ENCODE measurements around the gene CDH5. TPM values are rescaled to one million over a fixed set of nuclear protein-coding genes. Genes with fewer than 3 reads are reported as not detected.
A peak's percentile ranks its signal among the peaks of the same experiment; 100 is the strongest.
"Not testable (repeated sequence)": the region's sequence is repeated elsewhere in the genome, so short reads cannot be mapped to it uniquely, and the experiment has no call there.

Gene CDH5
- total RNA-seq, 1 experiment from 2014 or later = not detected

DNA sequence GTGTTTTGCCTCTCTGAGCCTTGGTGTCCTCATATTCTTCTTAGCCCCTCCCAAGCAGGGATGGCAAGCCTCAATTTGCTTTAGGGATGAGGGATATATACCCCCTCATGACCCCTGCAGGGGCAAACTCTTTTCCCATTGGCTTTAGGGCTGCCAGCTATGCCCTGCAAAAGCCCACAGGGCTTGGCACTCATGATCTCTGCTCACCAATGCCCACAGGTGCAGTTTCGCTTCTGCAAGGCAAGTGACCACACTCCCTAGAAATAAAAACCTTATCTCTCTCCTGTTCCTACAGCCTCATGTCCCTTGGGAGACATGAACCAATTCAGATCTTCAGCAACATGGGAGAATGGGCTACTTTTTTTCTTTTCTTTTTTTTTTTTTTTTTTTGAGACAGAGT lies 69.4 kb downstream of the CDH5 start:
- no peaks in the 10 kb centered on the region for H3K36me3 ChIP-seq (replicated peaks; ENCODE audit: control insufficient read depth, insufficient read depth, low read length)
- no peak overlapping the region for H3K4me3 ChIP-seq (ENCODE audit: insufficient read depth, low read depth, low read length)
- DNase-seq = no peak
- no peaks in the 10 kb centered on the region for H3K27me3 ChIP-seq (ENCODE audit: control insufficient read depth, insufficient read depth, low read length)

- DNase-seq = peak; percentile 49
- no peaks in the 10 kb centered on the region for H3K36me3 ChIP-seq (replicated peaks; ENCODE audit: control insufficient read depth, insufficient read depth, low read length)
- no peaks in the 10 kb centered on the region for H3K27me3 ChIP-seq (ENCODE audit: control insufficient read depth, insufficient read depth, low read length)
- no peak overlapping the region for H3K4me3 ChIP-seq (ENCODE audit: insufficient read depth, low read depth, low read length)
Observed at GRCh38 chr16:66437391-66437945, 71.0 kb downstream of the CDH5 start.

- DNase-seq = no peak
- Histone ChIP-seq H3K4me3 (ENCODE audit: insufficient read depth, low read depth, low read length) (no peak overlapping the region), H3K27me3 (ENCODE audit: control insufficient read depth, insufficient read depth, low read length) (no peaks in the 10 kb centered on the region), H3K36me3 (replicated peaks; ENCODE audit: control insufficient read depth, insufficient read depth, low read length) (no peaks in the 10 kb centered on the region)
Observed at GRCh38 chr16:66438536-66438935, 72.0 kb downstream of the CDH5 start.

- H3K27me3 ChIP-seq (ENCODE audit: control insufficient read depth, insufficient read depth, low read length) = no peaks in the 10 kb centered on the region
- H3K4me3 ChIP-seq (ENCODE audit: insufficient read depth, low read depth, low read length) = no peak overlapping the region
- no peaks in the 10 kb centered on the region for H3K36me3 ChIP-seq (replicated peaks; ENCODE audit: control insufficient read depth, insufficient read depth, low read length)
- DNase-seq = no peak
Observed at GRCh38 chr16:66439051-66439730, 72.7 kb downstream of the CDH5 start.

DNA sequence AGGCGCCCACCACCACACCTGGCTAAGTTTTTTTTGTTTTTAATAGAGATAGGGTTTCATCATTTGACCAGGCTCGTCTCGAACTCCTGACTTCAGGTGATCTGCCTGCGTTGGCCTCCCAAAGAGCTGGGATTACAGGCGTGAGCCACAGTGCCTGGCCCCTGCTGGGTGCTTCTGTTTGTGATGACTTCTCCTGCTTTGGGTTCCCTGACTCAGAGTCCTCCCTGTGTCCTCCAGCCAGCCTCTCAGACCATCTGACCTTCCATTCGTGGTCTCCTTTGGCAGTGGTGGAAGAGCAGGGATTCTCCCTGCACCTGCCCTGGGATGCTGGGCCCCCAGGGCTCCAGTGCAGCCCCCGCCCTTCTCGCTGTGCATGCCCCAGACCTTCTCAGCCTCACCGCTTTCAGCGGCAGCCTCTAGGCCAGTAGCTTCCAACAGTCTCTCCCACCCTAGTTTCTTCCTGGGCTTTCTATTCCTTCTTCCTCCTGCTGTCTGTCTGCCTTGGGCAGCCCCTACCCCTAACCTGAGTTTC lies 73.8 kb downstream of the CDH5 start:
- Histone ChIP-seq H3K27me3 (ENCODE audit: control insufficient read depth, insufficient read depth, low read length) (no peaks in the 10 kb centered on the region), H3K36me3 (replicated peaks; ENCODE audit: control insufficient read depth, insufficient read depth, low read length) (no peaks in the 10 kb centered on the region), H3K4me3 (ENCODE audit: insufficient read depth, low read depth, low read length) (no peak overlapping the region)
- DNase-seq = no peak

GRCh38 chr16:66440970-66441369 lies 74.5 kb downstream of the CDH5 start:
- H3K36me3 ChIP-seq (replicated peaks; ENCODE audit: control insufficient read depth, insufficient read depth, low read length) = no peaks in the 10 kb centered on the region
- no peak for DNase-seq
- no peak overlapping the region for H3K4me3 ChIP-seq (ENCODE audit: insufficient read depth, low read depth, low read length)
- H3K27me3 ChIP-seq (ENCODE audit: control insufficient read depth, insufficient read depth, low read length) = no peaks in the 10 kb centered on the region

GRCh38 chr16:66441586-66442375 lies 75.3 kb downstream of the CDH5 start:
- no peak for DNase-seq
- Histone ChIP-seq H3K36me3 (replicated peaks; ENCODE audit: control insufficient read depth, insufficient read depth, low read length) (no peaks in the 10 kb centered on the region), H3K27me3 (ENCODE audit: control insufficient read depth, insufficient read depth, low read length) (no peaks in the 10 kb centered on the region), H3K4me3 (ENCODE audit: insufficient read depth, low read depth, low read length) (no peak overlapping the region)

DNA sequence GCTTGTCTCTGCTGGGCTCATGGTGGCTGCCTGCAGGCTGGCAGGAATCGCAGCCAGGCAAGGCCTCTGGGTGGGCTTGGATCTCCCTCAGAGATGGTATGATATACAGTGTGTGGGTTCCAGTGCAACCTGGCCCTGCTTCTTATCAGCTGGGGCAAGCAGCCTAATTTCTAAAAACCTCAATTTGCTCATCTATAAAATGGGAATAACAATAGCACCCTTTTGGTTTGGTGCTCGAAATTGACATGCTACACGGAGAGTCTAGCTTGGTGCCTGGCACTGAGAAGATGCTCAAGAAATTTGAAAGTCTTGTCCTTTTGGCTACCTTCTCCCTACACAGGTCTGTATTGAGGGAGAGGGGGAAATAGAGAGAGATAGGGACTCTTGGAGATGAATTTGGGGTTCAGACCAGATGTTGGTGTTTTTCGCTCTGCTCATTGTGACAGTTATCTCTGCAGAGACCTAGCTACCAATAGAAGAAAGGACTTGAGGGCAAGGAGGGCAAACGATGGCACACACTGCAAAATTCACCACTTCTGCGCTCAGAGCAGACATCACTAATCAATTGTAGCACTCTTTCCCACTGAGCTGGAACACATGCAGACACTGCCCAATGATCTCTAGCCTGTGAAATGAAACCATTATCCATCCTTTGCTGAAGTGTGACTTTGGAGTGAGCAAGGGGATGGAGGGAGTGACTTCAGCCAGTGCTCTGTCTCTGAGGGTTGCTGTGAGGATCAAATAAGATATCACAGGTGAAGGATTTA lies 76.2 kb downstream of the CDH5 start:
- Histone ChIP-seq H3K4me3 (ENCODE audit: insufficient read depth, low read depth, low read length) (no peak overlapping the region), H3K36me3 (replicated peaks; ENCODE audit: control insufficient read depth, insufficient read depth, low read length) (no peaks in the 10 kb centered on the region), H3K27me3 (ENCODE audit: control insufficient read depth, insufficient read depth, low read length) (no peaks in the 10 kb centered on the region)
- no peak for DNase-seq

DNA sequence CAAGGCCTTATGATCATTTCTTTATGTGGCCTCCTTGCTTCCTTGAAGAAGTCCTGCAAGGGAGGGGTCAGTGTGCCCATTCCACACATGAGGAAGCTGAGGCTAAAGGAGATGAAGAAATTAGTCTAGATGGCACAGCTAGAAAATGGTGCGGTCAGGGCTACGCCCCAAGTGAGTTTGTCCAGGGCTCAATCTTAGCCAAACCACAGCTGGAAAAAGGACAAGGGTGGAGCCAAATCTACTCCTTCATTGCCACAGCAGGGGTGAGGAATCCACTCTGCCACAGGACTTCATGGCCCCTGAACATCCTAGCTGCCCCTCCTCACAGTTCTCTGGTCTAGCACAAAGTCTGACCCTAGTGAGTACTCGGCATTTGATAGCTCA lies 76.8 kb downstream of the CDH5 start:
- Histone ChIP-seq H3K4me3 (ENCODE audit: insufficient read depth, low read depth, low read length) (no peak overlapping the region), H3K36me3 (replicated peaks; ENCODE audit: control insufficient read depth, insufficient read depth, low read length) (no peaks in the 10 kb centered on the region), H3K27me3 (ENCODE audit: control insufficient read depth, insufficient read depth, low read length) (no peaks in the 10 kb centered on the region)
- no peak for DNase-seq

DNA sequence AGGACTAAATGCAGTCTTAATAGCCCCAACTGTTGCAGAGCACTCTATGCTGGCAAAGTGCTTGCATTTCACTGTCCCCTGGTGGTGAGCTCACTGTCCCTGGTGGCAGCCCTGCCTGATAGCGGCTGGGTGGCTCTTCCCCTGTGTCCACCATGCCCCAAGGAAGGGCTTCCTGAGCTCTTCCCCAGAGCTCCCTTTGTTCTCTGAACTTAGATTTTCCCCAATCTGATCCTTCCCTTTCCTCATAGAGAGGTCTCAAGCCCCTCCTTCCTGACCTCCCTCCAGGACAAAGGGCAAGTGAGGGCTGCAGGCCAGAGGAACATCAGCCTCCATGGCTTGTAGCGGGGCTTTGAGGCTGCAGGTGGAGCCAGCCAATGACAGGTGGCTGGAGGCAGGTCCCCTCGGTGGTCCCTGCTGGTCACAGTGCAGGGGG lies 77.6 kb downstream of the CDH5 start:
- no peak overlapping the region for H3K4me3 ChIP-seq (ENCODE audit: insufficient read depth, low read depth, low read length)
- no peaks in the 10 kb centered on the region for H3K36me3 ChIP-seq (replicated peaks; ENCODE audit: control insufficient read depth, insufficient read depth, low read length)
- H3K27me3 ChIP-seq (ENCODE audit: control insufficient read depth, insufficient read depth, low read length) = no peaks in the 10 kb centered on the region
- peak; percentile 55 for DNase-seq

DNA sequence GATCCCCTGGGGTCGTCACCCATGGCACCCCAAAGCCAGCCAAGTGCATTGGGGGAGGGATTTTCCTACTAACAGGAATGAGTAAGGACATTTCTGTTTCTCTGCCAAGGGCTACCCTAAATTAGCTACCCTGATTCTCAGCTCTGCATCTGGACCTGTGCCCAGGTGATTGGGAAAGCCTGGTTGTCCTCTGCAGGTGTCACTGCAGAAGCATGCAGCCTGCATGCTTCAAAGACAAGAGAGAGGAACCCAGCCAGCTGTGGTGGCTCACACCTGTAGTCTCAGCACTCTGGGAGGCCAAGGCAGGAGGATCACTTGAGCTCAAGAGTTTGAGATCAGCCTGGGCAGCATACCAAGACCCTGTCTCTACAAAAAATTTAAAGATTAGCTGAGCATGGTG lies 80.2 kb downstream of the CDH5 start:
- no peaks in the 10 kb centered on the region for H3K27me3 ChIP-seq (ENCODE audit: control insufficient read depth, insufficient read depth, low read length)
- no peak overlapping the region for H3K4me3 ChIP-seq (ENCODE audit: insufficient read depth, low read depth, low read length)
- no peaks in the 10 kb centered on the region for H3K36me3 ChIP-seq (replicated peaks; ENCODE audit: control insufficient read depth, insufficient read depth, low read length)
- DNase-seq = no peak

- DNase-seq = no peak
- Histone ChIP-seq H3K4me3 (ENCODE audit: insufficient read depth, low read depth, low read length) (no peak overlapping the region), H3K36me3 (replicated peaks; ENCODE audit: control insufficient read depth, insufficient read depth, low read length) (no peaks in the 10 kb centered on the region), H3K27me3 (ENCODE audit: control insufficient read depth, insufficient read depth, low read length) (no peaks in the 10 kb centered on the region)
Observed at GRCh38 chr16:66447491-66447890, 81.0 kb downstream of the CDH5 start.

DNA sequence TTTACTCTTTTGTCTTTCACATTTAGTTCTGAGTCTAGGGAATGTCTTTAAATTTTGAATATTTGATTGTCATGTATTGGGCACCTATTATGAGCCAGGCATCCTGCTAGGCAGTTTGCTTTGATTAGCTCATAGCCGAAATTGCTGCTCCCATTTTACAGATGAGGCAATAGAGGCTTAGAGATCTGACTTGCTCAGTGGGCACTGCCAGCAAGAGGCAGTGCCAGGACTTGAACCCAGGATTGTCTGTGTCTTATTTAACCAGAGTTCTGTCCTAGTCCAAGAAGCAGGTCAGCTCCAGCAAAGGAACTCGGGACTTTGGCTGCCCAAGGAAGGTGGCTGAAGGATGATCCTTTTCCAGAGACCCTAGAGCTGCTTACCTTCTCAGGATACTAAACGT lies 85.1 kb downstream of the CDH5 start:
- H3K36me3 ChIP-seq (replicated peaks; ENCODE audit: control insufficient read depth, insufficient read depth, low read length) = no peaks in the 10 kb centered on the region
- no peak overlapping the region for H3K4me3 ChIP-seq (ENCODE audit: insufficient read depth, low read depth, low read length)
- H3K27me3 ChIP-seq (ENCODE audit: control insufficient read depth, insufficient read depth, low read length) = no peaks in the 10 kb centered on the region
- no peak for DNase-seq

- not testable (repeated sequence) for DNase-seq; H3K27me3 ChIP-seq (ENCODE audit: control insufficient read depth, insufficient read depth, low read length); H3K4me3 ChIP-seq (ENCODE audit: insufficient read depth, low read depth, low read length); H3K36me3 ChIP-seq (replicated peaks; ENCODE audit: control insufficient read depth, insufficient read depth, low read length)
Observed at GRCh38 chr16:66453230-66453629, 86.7 kb downstream of the CDH5 start.

All from H7 (cell line).